DMS153 treated with DMSO at 0.1 percent for 48 hours (cell line): ENCODE measurements around the gene C1orf167.

ENCODE experiments used
- DNase-seq: peaks from one replicate; lab custom pipeline; 2025; ENCODE audit not compliant: unreplicated experiment; lab: John Stamatoyannopoulos, UW

Gene C1orf167

GRCh38 chr1:11764115-11764514, 2.1 kb downstream of the C1orf167 start:
- DNase-seq = no peak

GRCh38 chr1:11764519-11764918, 2.5 kb downstream of the C1orf167 start:
- no peak for DNase-seq

- no peak for DNase-seq
Measured at GRCh38 chr1:11765661-11766428, 3.9 kb downstream of the C1orf167 start.

GRCh38 chr1:11766429-11766776, 4.4 kb downstream of the C1orf167 start:
- no peak for DNase-seq

GRCh38 chr1:11767922-11768704, 6.1 kb downstream of the C1orf167 start:
- no peak for DNase-seq

GRCh38 chr1:11768821-11769220, 6.8 kb downstream of the C1orf167 start:
- DNase-seq = no peak

- no peak for DNase-seq
Measured at GRCh38 chr1:11769274-11769673, 7.3 kb downstream of the C1orf167 start.

GRCh38 chr1:11770011-11770410, 8.0 kb downstream of the C1orf167 start:
- no peak for DNase-seq

- DNase-seq = no peak
Measured at GRCh38 chr1:11771481-11772043, 9.6 kb downstream of the C1orf167 start.

GRCh38 chr1:11772458-11772857, 10.5 kb downstream of the C1orf167 start:
- DNase-seq = no peak

- DNase-seq = no peak
Measured at GRCh38 chr1:11774753-11775152, 12.8 kb downstream of the C1orf167 start.

GRCh38 chr1:11777658-11778322, 15.8 kb downstream of the C1orf167 start:
- DNase-seq = no peak

GRCh38 chr1:11778336-11778735, 16.3 kb downstream of the C1orf167 start:
- DNase-seq = no peak

- no peak for DNase-seq
Measured at GRCh38 chr1:11778844-11779623, 17.0 kb downstream of the C1orf167 start.

GRCh38 chr1:11779715-11780379, 17.9 kb downstream of the C1orf167 start:
- no peak for DNase-seq

GRCh38 chr1:11780380-11781147, 18.6 kb downstream of the C1orf167 start:
- DNase-seq = no peak

- no peak for DNase-seq
Measured at GRCh38 chr1:11781297-11781696, 19.3 kb downstream of the C1orf167 start.

GRCh38 chr1:11782127-11782708, 20.2 kb downstream of the C1orf167 start:
- no peak for DNase-seq

- DNase-seq = no peak
Measured at GRCh38 chr1:11783556-11783955, 21.6 kb downstream of the C1orf167 start.
